Activated T-helper 1 cell treated with anti-CD3 and anti-CD28 coated beads, Interleukin-2, amount 50 U/mL, for 16 hours (primary cell): ENCODE data around the gene C19orf38.

Experiments
- DNase-seq, 2 donors: peaks; one replicate each; pipeline ENCODE4 v3.0.0-alpha.2; 2020; ENCODE audit warnings: low read depth in 1 of 2, low spot score in 1 of 2

Gene C19orf38, protein sequence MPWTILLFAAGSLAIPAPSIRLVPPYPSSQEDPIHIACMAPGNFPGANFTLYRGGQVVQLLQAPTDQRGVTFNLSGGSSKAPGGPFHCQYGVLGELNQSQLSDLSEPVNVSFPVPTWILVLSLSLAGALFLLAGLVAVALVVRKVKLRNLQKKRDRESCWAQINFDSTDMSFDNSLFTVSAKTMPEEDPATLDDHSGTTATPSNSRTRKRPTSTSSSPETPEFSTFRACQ

DNA sequence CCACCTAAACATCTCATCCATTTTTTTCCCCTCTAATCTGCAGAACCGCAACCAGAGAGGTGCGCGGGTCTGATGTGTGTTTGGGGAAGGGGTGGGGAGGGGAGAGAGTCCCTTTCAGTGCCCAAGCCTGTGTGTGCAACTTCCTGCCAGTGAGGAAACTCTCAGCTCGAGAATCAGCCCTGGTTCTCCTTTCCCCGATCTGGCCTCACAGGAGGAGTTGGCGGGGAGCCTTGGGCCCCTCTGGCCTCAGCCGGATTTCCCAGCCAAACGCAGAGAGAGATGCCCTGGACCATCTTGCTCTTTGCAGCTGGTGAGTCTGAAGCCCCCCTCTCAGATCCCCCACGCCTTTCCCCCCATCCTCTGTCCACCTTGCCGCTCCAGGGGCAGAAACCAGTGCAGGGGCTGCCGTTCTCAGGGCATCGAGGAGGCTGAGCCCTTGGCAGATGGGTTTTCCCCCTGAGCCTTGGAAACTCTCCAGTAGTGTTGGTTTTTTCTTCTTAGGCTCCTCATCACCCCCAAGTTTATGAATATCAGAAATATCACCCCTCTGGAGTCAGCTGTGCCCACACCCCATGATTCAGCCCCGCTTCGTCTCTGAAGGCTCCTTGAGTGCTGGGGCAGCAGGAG is at the start of gene C19orf38:
Gene C19orf38 (plus strand): TSS at position 186 of the 627 bp plus-strand sequence. CDS start 94 bp downstream, at position 280.
- DNase-seq: no peak

DNA sequence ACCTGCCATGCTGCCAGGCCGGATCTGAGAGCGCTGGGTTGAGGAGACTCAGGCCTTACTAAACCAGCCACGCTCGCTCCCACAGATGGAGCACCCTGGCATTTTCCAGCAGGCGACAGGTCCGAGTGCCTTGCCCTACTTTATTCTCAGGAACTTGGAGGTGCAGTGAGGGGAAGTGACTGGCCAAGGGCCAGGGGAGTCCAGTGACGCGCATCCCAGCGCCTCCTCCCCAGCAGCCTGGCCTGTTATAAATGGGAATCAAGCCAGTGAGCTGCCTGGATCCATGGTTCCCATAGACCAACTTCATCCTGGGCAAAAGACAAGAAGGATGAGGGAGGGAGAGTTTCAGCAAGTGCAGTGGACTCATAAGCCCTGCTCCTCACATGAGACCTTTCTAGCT is 47.7 kb upstream of the C19orf38 start:
- no peak for DNase-seq

DNA sequence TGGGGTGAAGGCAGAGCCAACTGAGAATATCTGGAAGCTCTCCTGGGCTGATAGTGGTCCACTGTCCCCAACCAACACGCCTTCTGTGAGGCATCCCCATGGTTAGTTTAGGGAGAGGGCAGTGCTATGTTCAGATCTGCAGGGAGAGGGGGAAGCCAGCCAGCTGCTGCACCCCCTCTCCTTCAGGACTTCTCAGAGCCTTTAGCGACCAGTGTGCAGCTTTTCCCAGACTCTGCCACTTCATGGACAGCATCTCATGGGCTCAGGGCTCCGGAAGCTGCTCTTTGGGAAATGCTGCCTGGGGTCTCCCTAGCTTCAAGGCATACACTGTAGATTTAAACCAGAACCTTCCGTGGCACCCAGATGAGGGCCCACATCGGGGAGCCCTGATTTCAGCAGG is 45.7 kb upstream of the C19orf38 start:
- no peak for DNase-seq

DNA sequence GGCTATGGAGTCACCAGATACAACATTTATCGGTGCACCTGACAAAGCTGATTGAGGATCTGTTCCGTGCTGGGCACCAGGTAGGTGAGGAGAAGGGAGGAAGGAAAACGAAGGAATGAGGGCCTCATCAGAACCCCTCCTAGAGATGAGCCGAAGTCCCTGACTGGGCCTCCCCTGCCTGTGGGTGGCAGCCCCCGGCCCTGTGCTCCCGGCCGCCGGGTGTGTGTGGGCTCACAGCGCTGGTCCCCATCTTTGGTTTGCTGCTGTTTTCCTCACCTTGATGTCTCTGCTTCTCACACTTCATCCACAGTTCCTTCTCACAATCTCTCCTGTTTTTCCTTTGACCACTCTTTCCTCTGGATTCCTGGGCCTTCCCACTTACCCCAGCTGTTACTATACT is 45.0 kb upstream of the C19orf38 start:
- no peak for DNase-seq

DNA sequence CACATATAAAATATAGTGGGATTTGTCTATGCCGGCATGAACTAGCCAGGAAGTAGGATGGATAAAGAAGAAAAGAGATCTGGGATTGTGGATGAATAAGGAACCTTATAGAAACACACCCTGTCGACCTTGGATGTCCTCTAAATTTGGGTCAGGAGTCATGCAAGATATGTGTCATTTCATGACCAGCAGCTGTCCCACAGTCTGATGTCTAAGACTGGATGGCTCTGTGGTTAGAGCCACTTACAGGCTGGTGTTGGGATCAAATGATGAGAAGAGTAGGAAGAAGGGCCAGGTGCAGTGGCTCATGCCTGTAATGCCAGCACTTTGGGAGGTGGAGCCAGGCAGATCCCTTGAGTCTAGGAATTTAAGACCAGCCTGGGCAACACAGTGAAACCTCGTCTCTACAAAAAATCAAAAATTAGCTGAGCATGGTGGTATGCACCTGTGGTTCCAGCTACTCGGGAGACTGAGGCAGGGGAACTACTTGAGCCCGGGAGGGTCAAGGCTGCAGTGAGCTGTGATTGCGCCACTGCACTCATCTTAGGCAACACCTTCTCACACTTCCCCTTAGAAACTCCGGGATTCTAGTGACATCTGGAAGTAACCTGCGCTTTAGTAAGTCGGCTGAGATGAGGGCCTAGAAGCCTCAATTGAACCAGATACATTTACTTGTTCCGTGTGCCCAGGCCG is 43.0 kb upstream of the C19orf38 start:
- DNase-seq: no peak

DNA sequence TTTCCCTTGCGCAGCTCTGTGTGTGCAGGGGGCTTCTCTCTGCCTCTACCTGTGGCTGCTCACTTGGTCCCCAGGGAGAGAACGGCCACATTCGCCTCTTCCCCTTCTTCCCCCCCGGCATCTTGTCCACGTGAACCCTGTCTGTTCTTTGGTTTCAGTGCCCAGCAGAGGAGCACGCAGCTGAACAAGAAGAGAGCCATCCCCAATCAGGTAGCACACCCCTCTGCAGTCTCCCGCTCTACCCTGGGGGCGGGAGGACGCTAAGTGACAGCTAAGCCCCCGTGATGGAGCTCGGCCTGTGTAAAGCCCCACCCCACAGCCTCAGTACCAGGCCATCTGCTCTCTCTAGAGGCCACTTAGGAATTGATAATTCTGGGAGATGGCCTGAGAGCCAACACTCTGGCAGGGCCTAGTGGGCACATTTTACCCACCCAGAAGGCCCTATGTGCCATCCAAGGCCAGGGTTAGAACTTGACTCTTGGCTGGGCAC is 42.4 kb upstream of the C19orf38 start:
- no peak for DNase-seq

DNA sequence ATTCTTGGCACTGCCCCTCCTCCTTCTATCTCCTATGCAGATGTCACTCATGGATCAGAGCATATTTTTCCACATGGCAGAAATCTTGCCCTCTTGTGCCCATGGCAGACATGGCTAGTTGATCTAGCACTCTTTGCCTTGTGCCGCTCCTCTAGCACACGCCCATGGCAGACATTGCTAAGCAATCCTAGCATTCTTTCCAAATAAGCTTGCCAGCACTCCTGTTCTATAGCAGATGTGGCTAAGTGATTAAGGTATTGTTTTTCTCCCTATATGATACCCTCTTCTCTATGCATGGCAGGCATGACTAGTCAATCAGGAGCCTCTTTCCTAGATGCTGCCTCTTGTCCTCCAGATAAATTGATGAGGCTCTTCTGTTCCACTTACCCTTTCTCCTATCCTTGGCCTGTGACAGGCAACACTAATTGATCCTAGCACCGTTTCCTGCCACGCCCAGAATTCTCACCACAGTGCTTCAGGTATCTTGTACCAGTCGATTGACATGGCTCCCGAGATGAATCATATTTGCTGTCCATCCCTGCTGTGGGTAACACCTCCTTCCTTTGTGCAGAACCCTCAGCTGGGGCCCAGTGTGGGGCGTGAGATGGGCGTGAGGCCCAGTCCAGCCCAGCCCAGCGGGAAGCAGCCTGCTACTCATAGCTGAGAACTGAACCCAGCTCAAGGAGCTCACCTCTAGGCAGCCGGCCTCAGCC is 39.1 kb upstream of the C19orf38 start:
- no peak for DNase-seq

DNA sequence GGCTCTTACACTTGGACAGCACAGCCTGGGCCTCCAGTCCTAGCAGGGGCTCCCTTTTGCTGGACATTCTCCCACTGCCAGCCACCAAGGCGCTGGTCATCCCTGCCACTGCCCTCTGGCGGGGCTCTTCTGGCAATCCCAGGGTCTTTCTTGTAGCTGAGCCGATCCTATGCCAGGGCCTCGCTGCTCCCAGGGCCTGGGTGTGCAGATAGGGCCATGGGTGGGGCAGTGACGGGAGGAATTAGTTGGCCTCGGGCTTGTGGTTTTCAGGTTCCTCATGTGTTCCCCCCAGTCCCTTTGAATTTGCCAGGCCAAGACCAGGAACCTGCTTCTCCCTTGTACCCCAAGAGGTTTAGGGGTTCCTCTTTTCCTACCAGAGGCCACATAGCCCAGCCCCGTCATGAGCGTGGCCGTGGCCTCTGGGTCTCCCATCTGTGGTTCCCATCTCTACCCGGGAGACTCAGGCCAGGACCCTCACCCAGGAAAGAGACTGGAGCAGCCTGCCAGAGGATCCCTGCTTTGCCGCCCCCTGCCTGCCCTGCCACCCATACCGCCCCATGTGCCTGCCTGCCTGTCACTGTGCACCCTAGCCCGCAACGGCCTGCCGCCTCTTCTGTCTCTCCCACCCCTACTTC is 38.4 kb upstream of the C19orf38 start:
- DNase-seq: no peak

DNA sequence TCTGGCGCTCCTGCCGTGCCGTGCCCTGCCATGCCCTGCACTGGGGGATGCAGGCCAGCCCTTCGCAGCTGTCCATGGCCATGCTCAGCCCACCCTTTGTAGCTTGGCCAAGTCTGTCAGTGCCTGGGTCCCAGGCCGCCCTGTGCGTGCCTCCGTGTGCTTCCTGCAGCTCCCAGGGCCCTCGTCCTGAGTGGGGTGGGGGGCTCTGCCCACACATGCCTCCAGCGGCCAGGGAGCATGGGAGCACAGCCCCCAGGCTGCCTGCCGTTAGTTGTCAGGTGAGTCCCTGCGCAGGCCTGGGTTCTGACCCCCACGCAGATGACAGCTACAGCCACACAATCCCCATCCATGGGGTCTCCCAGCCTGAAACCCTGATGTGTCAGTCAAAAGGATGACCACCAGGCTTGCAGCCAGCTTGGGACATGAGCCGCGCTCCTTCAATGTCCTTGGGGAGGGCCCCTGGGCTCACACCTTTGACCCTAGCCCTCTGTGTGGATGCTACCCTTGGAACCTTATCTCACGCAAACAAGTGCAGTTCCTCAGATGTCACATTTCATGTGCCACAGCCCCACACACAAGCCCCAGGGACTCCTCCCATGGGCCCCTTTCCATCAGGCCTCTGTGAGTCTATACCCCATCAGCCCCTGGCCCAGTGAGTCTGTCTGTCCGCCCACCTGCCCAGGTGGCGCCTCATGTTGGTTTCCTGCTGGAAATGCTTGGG is 36.7 kb upstream of the C19orf38 start:
- no peak for DNase-seq

DNA sequence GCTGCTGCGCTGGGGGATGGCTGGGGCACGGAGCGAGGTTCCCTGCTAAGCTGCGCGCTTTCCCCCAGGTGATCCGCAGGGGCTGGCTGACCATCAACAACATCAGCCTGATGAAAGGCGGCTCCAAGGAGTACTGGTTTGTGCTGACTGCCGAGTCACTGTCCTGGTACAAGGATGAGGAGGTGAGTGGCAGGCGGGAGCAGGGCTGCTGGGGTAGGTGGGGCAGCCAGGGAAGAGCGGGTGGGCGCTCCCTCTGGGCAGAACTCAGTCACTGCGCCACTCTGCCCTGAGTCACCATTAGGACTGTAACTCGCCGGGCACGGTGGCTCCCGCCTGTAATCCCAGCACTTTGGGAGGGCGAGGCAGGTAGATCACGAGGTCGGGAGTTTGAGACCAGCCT is 36.0 kb upstream of the C19orf38 start:
- no peak for DNase-seq

DNA sequence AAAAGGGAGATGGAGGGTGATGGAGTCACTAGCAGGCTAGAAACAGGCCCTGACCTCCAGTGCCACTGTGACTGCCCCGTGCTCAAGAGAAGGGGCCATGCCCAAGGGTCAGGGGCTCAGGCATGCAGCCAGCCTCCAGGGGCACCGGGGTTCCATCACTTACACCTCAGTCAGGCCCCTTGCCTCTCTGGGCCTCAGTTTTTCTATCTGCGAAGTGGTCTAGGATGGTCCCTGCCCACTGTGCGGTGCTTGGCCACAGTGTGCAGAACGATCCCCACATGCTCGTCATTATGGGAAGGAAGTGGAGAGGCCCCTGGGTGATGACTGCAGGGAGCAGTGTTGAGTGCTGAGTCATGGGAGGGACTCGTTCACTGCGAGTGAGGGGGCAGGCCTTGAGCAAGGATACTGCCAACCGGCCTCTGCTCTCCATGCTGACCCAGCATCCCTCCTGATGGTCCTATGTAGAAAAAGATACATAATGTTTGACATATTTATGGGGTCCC is 35.3 kb upstream of the C19orf38 start:
- no peak for DNase-seq

DNA sequence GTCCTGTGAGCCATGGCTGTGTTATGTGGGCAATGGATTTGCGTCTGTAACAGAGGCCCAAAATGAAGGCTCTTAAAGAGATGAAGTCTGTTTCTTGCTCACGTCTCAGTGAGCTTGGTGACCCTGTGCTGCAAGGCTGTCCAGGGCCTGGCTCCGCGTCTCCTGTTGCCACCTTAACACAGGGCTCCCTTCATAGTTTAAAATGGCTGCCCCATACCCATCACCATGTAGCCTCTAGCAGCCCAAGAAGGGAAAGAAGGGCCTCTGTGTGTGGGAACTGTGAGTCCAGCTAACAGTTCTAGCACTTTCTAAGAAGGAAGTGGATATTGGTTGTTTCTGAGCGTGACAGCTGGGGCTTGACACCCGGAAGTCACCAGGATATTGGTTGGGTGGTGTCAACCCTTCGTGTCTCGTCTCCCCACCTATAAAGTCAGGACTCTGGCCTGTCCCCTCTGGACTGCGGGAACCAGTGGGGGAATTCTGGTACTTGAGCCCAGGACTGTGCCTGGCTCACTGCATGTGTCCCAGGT is 33.1 kb upstream of the C19orf38 start:
- no peak for DNase-seq

DNA sequence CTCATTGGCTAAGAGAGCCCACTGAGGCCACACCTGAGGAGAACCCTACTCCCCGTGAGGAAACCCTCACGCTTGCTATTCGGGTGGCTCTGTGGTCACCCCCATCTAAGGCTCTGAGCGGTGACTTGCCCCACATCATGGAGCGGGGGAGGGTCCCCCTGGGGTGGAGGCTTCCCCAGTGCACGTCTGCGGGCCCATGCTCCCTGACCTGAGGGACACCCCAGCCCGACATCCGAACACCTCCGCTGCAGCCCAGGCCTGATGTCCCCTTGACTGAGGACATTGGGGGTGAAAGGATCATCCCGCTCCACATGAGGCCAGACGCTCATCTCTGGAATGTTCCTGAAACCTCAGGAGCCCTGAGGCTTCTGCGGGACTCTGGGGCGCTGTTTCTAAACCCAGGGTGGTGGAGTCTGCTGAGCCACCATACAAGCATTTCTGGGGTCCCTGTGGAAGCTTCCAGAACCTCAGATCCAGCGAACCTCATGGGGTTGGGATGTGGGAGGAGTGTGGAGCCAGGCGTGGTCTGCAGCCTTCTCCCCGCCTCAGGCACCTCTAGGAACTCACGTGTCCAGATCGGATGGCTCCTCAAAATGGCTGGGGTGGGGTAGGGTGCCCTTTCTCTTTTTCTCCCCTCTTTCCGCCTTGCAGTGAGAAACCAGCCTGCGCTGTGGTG is 32.1 kb upstream of the C19orf38 start:
- DNase-seq: no peak

DNA sequence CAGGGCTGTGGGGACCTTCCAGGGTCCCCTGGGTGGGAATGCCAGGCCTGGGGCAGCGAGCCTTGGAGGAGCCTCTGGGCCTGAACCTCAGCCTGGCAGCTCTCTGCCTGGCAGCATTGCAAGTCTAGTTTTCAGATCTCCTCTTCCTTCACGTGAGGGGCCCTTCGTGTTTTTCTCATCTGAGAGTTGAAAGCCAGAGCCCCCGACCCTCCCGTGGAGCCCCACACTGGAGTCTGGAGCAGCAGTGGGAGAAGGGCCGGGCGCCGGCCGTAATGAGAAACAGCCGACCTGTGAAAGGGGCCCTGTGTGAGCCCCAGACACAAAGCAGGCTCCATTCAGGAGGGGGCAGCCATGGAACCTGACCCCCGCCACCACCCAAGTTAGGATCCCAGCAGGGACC is 31.5 kb upstream of the C19orf38 start:
- no peak for DNase-seq

DNA sequence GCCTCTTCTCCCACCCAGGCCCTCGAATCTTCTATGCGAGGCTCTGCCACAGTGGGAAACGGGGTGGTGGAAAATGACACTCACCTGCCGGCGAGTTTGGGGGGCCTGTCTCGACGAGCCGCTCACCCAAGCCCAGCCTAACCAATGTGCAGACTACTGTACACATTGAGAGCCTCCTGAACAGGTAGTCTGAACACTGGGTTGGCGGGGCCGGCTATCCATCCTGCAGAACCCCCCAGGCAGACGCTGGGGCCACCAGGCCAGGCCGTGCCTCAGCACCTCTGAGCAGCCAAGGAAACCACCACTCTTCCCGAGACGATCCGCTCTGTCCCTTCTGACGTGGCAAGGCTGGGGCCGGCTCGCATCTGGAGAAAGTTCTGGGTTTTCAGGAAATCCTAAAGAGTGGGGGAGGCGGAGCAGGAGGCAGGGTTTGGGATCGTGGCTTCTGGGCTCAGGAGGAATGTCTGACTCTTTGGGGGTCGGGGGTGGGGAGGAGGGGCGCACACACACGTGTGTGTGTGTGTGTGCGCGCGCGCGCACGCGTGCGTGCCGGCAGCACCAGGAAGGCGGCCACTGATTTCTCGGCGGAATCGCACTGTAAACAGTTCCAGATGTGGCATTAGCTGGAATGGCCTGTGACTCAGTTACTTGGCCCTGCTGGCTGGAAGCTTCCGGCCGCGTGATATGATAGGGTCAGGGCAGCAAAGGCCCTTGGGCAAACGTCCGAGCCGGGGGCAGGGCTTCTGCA is 30.8 kb upstream of the C19orf38 start:
- no peak for DNase-seq

DNA sequence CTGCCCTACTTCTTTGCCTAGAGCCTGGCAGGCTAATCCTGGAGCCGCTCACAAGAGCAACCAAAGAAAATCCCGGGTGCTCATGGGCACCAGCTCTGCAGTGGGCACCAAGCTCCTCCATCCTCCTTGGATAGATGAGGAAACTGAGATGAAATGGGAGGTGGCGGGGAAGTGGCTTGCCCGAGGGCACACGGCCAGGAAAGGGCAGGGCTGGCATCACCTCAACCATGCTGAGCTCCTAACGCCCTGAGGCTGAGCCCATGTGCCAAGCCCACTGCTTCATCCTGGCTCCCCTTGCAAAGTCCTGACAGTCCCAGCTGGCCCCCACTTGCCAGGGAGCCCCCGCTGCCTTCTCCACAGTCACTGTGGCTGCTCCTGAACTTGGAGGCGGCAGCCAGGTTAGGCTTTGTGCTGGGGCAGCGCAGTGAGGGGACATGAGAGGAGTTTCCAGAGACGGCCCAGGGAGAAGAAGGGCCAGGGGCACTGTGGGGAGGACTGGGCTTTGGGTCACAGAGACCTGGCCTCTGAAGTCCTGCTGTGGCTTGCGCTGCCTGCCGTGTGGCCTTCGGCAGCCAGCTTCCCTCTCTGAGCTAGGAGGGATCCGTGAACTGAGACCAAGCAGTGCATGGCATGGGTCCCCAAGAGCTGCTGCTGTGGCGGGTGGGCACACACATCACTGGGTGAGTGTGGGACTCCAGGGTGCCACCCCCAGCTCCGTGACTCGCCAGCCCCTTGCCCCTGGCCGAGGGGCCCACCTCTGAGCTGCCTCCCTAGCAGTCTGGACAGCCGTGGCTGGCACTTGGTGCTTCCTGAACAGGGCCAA is 29.7 kb upstream of the C19orf38 start:
- no peak for DNase-seq

DNA sequence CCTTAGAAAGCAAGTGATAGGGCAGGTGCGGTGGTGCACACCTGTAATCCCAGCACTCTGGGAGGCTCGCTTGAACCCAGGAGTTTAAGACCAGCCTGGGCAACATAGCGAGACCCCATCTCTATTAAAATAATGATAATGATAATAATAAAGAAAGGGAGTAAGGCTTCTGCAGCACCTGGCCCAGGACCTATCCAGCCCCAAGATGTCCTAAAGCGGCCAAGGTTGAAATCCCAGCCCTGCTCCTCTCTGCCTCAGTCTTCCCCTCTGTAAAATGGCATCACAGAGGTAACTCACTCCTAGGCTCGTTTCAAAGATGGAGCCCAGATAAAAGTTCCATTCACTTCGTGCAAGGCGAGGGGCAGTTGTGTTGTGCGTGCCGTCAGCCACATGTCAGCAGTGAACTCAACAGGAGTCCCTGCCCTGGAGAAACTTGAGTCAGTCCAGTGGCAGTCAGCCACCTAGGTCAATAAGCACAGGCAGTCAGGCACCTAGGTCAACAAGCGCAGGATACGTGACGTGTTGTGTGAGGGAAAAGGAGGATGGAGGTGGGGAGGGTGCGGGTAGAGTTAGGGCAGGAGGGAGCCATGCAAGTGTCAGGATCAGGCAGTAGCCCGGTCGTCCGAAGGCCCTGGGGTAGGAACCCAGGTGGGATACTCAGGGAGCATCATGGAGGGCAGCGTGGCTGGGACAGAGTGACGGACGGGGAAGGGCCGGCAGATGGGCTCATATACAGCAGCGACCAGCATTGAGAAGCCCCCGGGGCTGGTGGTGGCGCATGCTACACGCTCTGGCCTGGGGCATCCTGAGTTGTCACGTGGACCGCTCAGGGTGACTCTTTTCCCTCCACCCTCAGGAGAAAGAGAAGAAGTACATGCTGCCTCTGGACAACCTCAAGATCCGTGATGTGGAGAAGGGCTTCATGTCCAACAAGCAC is 28.8 kb upstream of the C19orf38 start:
- no peak for DNase-seq
